IPS DF 6.9 (cell line): ENCODE measurements around the gene SYTL3.

Experiments used
- DNase-seq: peaks from one replicate; pipeline ENCODE4 v3.0.0-alpha.2; 2013; ENCODE audit warnings: low read depth, low spot score
- H3K27ac ChIP-seq: one replicate; pipeline ENCODE4 v1.5.1; 2013; ENCODE audit warnings: low read length, control low read depth
- H3K27me3 ChIP-seq: 2 replicates; pipeline ENCODE4 v1.6.1; 2013; ENCODE audit warnings: mild to moderate bottlenecking, low read length; ENCODE audit not compliant: control insufficient read depth, insufficient read depth
- H3K36me3 ChIP-seq: 2 replicates; pipeline ENCODE4 v1.6.1; 2013; ENCODE audit warnings: low read length; ENCODE audit not compliant: control insufficient read depth, insufficient read depth
- H3K4me1 ChIP-seq: 2 replicates; pipeline ENCODE4 v1.6.1; 2013; ENCODE audit warnings: low read length; ENCODE audit not compliant: control insufficient read depth, insufficient read depth
- H3K4me3 ChIP-seq: 2 replicates; pipeline ENCODE4 v1.5.1; 2013; ENCODE audit warnings: mild to moderate bottlenecking, low read length
- H3K9me3 ChIP-seq: 2 replicates; pipeline ENCODE4 v1.6.1; 2013; ENCODE audit warnings: low read length, inconsistent platforms; ENCODE audit not compliant: control insufficient read depth, insufficient read depth
- WGBS: extraction: QIAGEN DNeasy Blood & Tissue Kit; methylation state at CpG from one replicate; pipeline ENCODE4 v1.1.7; 2013; ENCODE audit warnings: mixed read lengths, missing lambda C conversion rate; ENCODE audit not compliant: insufficient read length, insufficient coverage; 5-methylcytosine and 5-hydroxymethylcytosine counted together

SYTL3 gene

DNA sequence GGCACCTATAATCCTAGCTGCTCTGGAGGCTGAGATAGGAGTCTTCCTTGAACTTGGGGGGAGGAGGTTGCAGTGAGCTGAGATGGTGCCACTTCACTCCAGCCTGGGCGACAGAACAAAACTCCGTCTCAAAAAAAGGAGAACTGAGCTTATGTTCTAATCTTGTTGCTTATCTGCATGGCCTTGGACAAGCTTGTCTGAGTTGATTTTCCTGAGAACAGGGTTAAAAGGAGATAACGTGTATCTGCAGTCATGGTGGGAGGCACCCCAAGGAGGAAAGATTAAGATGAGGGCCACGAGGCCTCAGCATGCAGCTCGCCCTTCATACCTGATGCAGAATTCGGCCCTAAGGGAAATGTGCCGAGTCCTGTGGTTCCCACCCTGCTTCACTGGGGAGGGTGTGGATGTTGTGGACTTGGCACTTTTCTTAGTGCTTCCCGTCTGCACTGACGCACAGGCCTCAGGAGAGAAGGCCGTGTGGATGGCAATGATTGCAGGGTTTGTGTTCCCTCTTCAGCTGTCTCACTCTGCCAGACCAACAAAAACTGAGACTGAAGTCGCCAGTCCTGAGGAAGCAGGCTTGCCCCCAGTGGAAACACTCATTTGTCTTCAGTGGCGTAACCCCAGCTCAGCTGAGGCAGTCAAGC is 113.1 kb downstream of the SYTL3 start:
- no peaks in the 10 kb centered on the region for H3K27me3 ChIP-seq
- no peak overlapping the region for H3K27ac ChIP-seq
- peaks cover 6% of the 10 kb centered on the region for H3K4me1 ChIP-seq
- H3K36me3 ChIP-seq = peaks cover 24% of the 10 kb centered on the region
- H3K4me3 ChIP-seq = no peak overlapping the region
- no peaks in the 10 kb centered on the region for H3K9me3 ChIP-seq
- DNase-seq = no peak
- WGBS = no CpG with 5 or more reads among the region's 12 CpGs

DNA sequence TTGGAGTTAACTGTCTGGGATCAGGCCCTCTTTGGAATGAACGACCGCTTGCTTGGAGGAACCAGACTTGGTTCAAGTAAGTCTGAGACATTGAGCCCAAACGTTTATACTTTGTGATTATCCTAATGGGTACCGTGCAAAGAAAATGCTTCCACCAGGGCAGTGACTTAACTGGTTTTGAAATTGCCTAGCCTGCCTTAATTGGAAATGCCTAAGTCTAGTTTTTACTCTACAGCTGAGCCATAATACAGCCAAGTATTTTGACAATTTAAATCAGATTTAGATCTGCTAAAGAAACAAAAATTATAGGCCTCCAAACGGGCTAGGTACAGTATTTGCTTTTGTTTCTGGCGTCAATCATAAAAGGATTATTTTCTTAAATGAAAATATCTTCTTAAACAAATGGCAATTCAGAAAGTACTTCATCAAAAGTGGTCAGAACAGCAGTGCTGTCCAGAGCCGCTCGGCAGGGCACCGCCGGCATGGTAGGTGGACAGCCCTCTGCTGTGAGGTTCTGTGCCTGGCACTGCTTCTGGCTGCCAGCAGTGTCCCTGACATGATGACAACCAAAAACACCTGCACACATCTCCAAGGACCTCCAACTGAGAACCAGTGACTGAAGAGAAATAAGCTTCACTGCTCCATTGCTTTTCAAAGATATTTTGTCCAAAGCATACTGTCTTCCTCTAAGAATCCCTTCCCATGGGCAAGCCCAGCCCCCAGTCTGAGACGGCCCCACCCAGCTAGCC is 113.8 kb downstream of the SYTL3 start:
- WGBS = no CpG with 5 or more reads among the region's 11 CpGs
- Histone ChIP-seq H3K4me3 (no peak overlapping the region), H3K9me3 (no peaks in the 10 kb centered on the region), H3K4me1 (peaks cover 4% of the 10 kb centered on the region), H3K27me3 (no peaks in the 10 kb centered on the region), H3K27ac (no peak overlapping the region), H3K36me3 (peaks cover 31% of the 10 kb centered on the region)
- DNase-seq = no peak

DNA sequence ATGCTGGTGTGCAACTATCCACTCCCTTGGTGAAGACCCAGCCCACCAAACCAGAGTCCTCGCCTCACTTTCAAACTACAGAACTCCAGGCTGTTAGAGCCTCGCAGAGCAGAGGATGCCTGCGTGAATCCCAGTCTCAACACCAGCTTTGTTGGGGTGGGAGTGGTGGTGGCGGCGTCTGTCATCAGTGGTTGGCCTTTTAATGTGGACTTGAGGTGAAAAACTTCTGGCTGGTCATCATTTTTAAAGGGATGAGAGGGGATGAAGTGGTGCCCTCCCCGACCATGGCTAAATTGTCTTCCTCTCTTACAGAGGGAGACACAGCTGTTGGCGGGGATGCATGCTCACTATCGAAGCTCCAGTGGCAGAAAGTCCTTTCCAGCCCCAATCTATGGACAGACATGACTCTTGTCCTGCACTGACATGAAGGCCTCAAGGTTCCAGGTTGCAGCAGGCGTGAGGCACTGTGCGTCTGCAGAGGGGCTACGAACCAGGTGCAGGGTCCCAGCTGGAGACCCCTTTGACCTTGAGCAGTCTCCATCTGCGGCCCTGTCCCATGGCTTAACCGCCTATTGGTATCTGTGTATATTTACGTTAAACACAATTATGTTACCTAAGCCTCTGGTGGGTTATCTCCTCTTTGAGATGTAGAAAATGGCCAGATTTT is 114.5 kb downstream of the SYTL3 start:
- Histone ChIP-seq H3K27me3 (no peaks in the 10 kb centered on the region), H3K4me1 (no peaks in the 10 kb centered on the region; the same call in 1 of the 2 replicates), H3K36me3 (peaks cover 38% of the 10 kb centered on the region), H3K9me3 (no peaks in the 10 kb centered on the region), H3K4me3 (no peak overlapping the region), H3K27ac (no peak overlapping the region)
- no CpG with 5 or more reads among the region's 14 CpGs for WGBS
- no peak for DNase-seq

DNA sequence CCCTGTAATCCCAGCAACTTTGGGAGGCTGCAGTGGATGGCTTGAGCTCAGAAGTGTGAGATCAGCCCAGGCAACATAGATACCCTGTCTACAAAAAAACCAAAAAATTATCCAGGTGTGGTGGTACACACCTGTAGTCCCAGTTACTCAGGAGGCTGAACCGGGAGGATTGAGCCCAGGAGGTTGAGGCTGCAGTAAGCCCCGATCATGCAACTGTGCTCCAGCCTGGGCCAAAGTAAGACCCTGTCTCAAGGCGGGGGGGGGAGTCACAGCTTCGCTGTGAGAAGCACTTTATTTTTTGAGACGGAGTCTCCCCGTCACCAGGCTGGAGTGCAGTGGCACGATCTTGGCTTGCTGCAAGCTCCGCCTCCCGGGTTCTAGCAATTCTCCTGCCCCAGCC is 115.1 kb downstream of the SYTL3 start:
- peaks cover 44% of the 10 kb centered on the region for H3K36me3 ChIP-seq
- no peaks in the 10 kb centered on the region for H3K27me3 ChIP-seq
- H3K9me3 ChIP-seq = no peaks in the 10 kb centered on the region
- no peak overlapping the region for H3K4me3 ChIP-seq
- no peaks in the 10 kb centered on the region; the same call in 1 of the 2 replicates for H3K4me1 ChIP-seq
- H3K27ac ChIP-seq = no peak overlapping the region
- no peak for DNase-seq
- no CpG with 5 or more reads among the region's 9 CpGs for WGBS

DNA sequence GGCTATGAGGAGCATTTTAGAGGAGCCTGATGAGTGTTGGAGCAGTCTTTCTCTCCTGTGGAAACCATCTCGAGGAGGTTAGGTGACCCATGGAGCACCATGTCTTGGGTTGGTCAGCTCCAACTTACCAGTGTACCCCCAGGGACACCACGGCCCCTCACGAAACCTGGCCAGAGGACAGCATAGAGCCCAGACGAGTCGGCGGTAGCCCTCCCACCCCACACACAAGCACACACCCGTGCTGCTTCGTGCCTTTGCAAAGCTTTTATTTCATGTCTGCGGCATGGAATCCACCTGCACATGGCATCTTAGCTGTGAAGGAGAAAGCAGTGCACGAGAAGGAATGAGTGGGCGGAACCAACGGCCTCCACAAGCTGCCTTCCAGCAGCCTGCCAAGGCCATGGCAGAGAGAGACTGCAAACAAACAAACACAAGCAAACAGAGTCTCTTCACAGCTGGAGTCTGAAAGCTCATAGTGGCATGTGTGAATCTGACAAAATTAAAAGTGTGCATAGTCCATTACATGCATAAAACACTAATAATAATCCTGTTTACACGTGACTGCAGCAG is 115.7 kb downstream of the SYTL3 start:
- no peak overlapping the region for H3K4me3 ChIP-seq
- no peak for DNase-seq
- no peaks in the 10 kb centered on the region for H3K27me3 ChIP-seq
- WGBS = no CpG with 5 or more reads among the region's 13 CpGs
- peaks cover 50% of the 10 kb centered on the region for H3K36me3 ChIP-seq
- H3K9me3 ChIP-seq = no peaks in the 10 kb centered on the region
- no peak overlapping the region for H3K27ac ChIP-seq
- no peaks in the 10 kb centered on the region for H3K4me1 ChIP-seq

DNA sequence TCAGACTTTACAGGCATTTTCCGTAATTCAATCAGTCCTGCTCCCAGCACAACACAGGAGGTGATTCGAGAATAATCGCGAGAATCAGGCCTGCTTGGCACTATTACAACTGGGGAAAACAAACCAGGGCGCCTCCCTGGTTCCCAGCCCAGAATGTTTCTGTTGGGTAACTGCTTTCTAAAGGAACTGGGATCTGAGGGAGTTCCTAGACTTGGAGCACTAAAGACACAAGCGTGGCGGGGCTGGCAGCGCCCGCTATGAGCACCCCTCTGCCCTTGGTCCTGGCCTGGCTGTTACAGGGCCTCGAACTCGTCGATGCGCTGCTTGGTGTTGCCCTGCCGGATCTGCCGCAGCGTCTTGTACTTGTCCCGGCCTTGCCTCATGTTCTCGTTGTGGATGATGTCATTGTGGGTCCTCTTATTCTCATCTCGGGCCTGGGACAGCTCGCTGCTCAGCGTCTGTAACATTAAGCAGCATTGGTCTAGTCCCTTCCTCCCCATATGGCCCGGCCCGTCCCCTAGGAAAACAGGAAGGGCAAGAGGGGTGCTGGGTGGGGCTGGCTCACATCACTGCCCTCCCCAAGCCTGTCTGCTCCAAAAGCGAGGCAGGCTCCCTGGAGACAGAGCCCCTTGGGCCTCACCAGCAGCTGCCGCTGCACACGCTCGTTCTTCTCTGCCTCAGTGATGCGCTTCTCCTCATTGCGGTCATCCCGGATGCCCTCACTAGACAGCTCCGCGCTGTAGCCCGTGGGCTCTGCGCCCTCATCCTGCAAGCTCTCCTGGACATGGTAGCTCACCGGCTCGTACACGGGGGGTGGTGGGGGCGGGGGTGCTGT is 117.0 kb downstream of the SYTL3 start:
- Histone ChIP-seq H3K27ac (no peak overlapping the region), H3K27me3 (no peaks in the 10 kb centered on the region), H3K36me3 (peaks cover 63% of the 10 kb centered on the region), H3K4me1 (no peaks in the 10 kb centered on the region), H3K9me3 (no peaks in the 10 kb centered on the region), H3K4me3 (no peak overlapping the region)
- no CpG with 5 or more reads among the region's 38 CpGs for WGBS
- no peak for DNase-seq

DNA sequence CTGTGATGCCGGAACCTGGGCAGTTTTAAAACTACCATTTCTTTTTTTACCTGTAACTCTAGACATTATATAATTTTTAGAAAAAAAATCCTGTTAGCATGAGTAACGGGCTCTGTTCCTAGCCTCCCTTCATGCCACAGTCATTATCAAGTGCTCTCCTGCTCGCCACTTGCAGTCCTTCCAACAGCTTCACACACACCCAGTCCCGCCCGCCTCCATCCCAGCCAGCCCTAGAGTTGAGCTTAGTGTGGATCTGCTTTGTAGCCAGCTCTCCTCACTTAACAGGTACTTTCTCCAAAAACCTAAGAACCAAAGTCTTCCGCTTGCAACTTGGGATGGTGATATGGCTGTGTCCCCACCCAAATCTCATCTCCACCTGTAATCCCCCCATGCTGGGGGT is 117.9 kb downstream of the SYTL3 start:
- DNase-seq = no peak
- Histone ChIP-seq H3K4me3 (no peak overlapping the region), H3K27me3 (no peaks in the 10 kb centered on the region), H3K9me3 (no peaks in the 10 kb centered on the region), H3K27ac (no peak overlapping the region), H3K4me1 (no peaks in the 10 kb centered on the region), H3K36me3 (peaks cover 70% of the 10 kb centered on the region)
- no CpG with 5 or more reads among the region's 6 CpGs for WGBS

DNA sequence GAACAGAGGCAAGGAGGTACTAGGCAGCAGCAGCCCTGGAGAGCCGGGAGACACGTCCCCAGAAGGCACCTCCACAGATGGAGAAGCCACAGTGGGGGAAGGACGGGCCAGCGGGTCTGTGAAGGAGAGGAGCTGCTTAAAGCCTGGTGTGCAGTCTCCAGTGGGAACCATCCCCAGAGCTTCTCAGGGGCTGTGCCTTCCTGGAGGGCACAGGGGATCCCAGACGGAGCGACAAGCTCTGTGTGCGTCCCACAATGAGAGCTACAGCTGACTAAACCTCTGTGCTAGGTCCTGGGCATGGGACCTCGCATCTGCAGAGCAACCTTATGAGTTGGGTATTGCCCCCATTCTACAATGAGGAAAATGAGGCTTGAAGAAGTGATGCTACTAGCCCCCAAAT is 118.6 kb downstream of the SYTL3 start:
- peaks cover 70% of the 10 kb centered on the region for H3K36me3 ChIP-seq
- DNase-seq = no peak
- H3K27ac ChIP-seq = no peak overlapping the region
- H3K4me3 ChIP-seq = no peak overlapping the region
- WGBS = no CpG with 5 or more reads among the region's 8 CpGs
- H3K27me3 ChIP-seq = no peaks in the 10 kb centered on the region
- H3K4me1 ChIP-seq = no peaks in the 10 kb centered on the region
- no peaks in the 10 kb centered on the region for H3K9me3 ChIP-seq

DNA sequence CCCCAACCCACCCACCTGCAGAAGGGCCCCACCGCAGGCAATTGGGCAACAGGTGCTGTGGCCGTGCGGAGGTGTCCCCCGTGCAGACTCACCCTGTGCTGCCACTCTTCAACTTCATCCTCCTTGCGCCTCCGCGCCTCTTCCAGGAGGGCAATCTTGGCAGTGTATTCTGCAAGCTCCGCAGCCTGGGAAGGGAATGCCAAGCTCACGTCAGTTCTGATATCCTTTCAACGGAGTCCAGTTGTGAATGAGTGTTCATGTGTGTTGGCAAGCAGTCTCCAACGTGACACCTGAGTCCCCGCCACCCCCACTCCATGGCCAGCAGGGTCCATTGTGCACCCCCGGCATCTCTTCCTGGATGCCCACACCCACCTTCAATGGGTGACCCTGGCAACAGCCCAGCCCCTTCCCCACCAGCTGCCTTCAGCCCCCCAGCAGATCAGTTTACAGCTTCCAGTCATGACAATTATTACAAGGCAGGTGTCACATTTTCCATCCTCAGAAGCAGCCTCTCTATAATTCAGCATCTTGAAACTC is 119.4 kb downstream of the SYTL3 start:
- H3K9me3 ChIP-seq = no peaks in the 10 kb centered on the region
- no peaks in the 10 kb centered on the region for H3K4me1 ChIP-seq
- no CpG with 5 or more reads among the region's 13 CpGs for WGBS
- no peak overlapping the region for H3K27ac ChIP-seq
- H3K4me3 ChIP-seq = no peak overlapping the region
- peaks cover 77% of the 10 kb centered on the region for H3K36me3 ChIP-seq
- DNase-seq = no peak
- H3K27me3 ChIP-seq = no peaks in the 10 kb centered on the region
